ENCODE results near the gene KAT2A. TPM values are rescaled to one million over a fixed set of nuclear protein-coding genes. Genes with fewer than 3 reads are reported as not detected.

The KAT2A gene
- 11.4 and 18.2 TPM in 2 replicates for total RNA-seq

GRCh38 chr17:42120770-42121769 is at the start of gene KAT2A:
Gene KAT2A, minus strand, starts transcription at chr17:42121367. Its CDS starts 63 bp downstream, at chr17:42121304.

DNA sequence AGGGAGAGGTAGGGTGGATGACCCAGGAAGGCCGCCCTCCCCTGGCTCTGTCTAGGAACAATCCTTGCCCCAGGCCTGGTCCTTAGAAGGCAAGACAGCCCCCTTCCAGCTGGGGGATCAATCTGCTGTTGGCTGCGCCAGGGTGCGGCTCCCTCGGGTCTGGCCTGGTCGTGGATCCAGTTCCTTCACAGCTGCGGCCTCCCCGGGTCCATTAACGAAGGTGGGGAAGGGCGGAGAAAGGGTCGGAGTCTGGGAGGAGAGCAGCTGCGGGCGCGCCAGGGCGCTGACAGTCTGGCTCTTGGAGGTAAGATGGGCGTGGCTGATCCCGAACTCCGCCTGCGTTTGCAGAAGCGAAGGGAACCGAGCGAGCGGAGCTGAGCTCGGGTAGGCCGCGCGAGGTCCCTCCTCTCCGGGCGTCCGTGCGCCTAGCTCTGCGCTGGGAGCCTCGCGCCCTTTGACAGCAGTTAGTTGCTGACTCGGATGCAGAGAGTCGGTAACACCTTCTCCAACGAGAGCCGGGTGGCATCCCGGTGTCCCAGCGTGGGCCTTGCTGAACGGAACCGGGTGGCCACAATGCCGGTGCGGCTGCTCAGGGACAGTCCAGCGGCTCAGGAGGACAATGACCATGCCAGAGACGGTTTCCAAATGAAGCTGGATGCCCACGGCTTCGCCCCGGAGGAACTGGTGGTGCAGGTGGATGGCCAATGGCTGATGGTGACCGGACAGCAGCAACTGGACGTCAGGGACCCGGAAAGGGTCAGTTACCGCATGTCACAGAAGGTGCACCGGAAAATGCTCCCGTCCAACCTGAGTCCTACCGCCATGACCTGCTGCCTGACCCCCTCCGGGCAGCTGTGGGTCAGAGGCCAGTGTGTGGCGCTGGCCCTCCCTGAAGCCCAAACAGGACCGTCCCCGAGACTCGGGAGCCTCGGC is 1.5 kb upstream of the KAT2A start, which contains the start of gene HSPB9:
HSPB9 (plus strand) TSS at position 434 of the 933 bp plus-strand sequence; CDS start at position 481, 47 bp downstream.

GRCh38 chr17:42112552-42113176 is 8.5 kb downstream of the KAT2A start, which contains the start of gene DHX58:
Gene DHX58, minus strand, starts transcription at chr17:42112714. Its CDS starts 822 bp downstream, at chr17:42111892.

DNA sequence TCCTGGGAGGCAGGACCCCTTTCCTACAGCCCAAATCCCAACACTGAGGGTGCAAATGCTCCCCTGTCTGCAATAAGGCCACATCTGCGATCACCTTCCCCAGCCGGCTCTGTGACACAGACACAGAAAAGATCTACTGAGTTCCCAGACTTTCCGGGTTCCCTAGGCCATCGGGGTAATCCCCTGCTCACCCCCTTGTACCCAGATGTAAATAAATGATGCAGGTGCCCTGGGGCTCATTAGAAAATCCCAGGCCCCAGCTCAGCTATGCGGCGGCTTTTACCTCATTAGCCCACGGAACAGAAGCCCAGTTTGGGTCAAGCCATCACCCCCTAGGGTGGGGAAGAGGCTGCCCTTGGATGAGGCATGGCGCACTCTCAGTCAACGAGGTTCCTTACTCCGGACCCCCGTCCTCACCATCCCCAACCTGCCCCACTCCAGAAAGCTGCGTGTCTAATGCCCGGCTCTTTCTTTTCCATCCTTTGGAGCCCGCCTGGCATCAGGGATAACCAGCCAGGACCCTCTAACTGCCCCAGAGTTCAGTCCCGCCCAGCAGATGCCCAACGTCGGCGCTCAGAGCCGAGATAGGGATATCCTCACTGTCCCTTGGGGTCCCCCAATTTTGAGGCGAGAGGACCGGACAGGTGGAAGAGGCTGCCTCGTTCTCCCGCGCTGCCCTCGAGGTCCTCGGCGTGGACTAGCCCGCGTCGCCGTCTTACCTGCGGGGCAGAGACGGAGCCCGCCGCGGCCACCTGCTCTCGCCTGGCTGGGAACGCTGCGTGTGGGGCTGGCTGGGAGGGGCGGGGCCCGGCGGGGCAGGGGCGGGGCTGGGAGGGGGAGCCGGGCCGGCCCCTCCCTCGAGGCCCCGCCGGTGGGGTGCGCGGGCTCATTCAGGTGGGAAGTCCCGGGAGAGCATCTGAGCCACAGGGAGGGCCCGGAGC is 23.2 kb downstream of the KAT2A start, which contains the start of gene ZNF385C:
ZNF385C (minus strand) TSS at position 783 of the 941 bp plus-strand sequence. CDS start 35,417 bp downstream, outside the sequence.

Other genes starting within 250 kb of the KAT2A start
- 230 and 298 TPM in 2 replicates for gene ACLY, start 202.4 kb downstream of the KAT2A start, total RNA-seq
- 0.21 TPM in 1 of 2 replicates, not detected in the other for gene ODAD4, start 190.8 kb downstream of the KAT2A start, total RNA-seq
- 52.0 and 62.0 TPM in 2 replicates for gene CNP, start 154.6 kb downstream of the KAT2A start, total RNA-seq
- 64.3 TPM in 2 replicates for gene DNAJC7, start 103.9 kb downstream of the KAT2A start, total RNA-seq
- 36.9 and 56.0 TPM in 2 replicates for gene NKIRAS2, start 101.3 kb downstream of the KAT2A start, total RNA-seq
- gene C17orf113, start 70.8 kb downstream of the KAT2A start, total RNA-seq, result 0.28 and 0.74 TPM in 2 replicates
- gene ZNF385C, start 22.9 kb downstream of the KAT2A start, total RNA-seq, result 0.14 TPM in 1 of 2 replicates, not detected in the other
- gene DHX58, start 8.7 kb downstream of the KAT2A start, total RNA-seq, result 3.6 and 6.1 TPM in 2 replicates
- gene HSPB9, start 1.4 kb upstream of the KAT2A start, total RNA-seq, result not detected in 2 replicates
- 85.7 and 109 TPM in 2 replicates for gene RAB5C, start 33.6 kb upstream of the KAT2A start, total RNA-seq
- not detected in 2 replicates for gene KCNH4, start 59.8 kb upstream of the KAT2A start, total RNA-seq
- gene HCRT, start 64.1 kb upstream of the KAT2A start, total RNA-seq, result not detected in 2 replicates
- gene GHDC, start 73.1 kb upstream of the KAT2A start, total RNA-seq, result 8.3 and 18.2 TPM in 2 replicates
- 12.5 and 17.1 TPM in 2 replicates for gene STAT5B, start 155.0 kb upstream of the KAT2A start, total RNA-seq
- gene STAT5A, start 167.1 kb upstream of the KAT2A start, total RNA-seq, result 0.88 and 1.6 TPM in 2 replicates